HepG2 (cell line): ENCODE measurements around the gene LANCL2. TPM values are rescaled to one million over a fixed set of nuclear protein-coding genes. Genes with fewer than 3 reads are reported as not detected.

Source experiments
- ATAC-seq: fragments of 200-7000 bp; cut with Tn5 transposase; 3 replicates; pipeline ENCODE4 v1.9.1; 2020; ENCODE audit warnings: mild to moderate bottlenecking, moderate library complexity
- BruUV-seq: library from RNA; stranded (reverse); fragments of 400-500 nt; replicated peaks from 2 replicates; lab custom pipeline; 2021; lab: Mats Ljungman, UMichigan
- CTCF ChIA-PET: fragments of 300-600 bp; formaldehyde crosslinking; extraction: SDS; loops from one replicate; lab custom pipeline; 2021; ENCODE audit warnings: low total read pairs, inconsistent platforms, low intra/inter-chr PET ratio; lab: Yijun Ruan, JAX
- POLR2A ChIA-PET: fragments of 350-600 bp; sonication (Branson Sonifier 250); formaldehyde crosslinking; loops from one replicate; lab custom pipeline; 2020; ENCODE audit warnings: antibody characterized with exemption, inconsistent platforms; lab: Yijun Ruan, JAX
- DNase-seq: peaks from one replicate; pipeline ENCODE4 v3.0.0-alpha.2; 2015; ENCODE audit warnings: low spot score
- FAIRE-seq: peaks from 3 replicates; lab custom pipeline; 2011; peaks lifted over from hg19 to GRCh38; lab: Jason Lieb, UNC
- H2AFZ ChIP-seq: one replicate; pipeline ENCODE4 v1.6.1; 2011; ENCODE audit warnings: low read length, inconsistent platforms
- H3K27ac ChIP-seq: fragments of 300-600 bp; 3 replicates; pipeline ENCODE4 v1.8.0; 2011; ENCODE audit warnings: mixed run types, mild to moderate bottlenecking, mixed read lengths, low read length, inconsistent platforms; ENCODE audit not compliant: insufficient read depth; ENCODE audit errors: extremely low read length
- H3K27me3 ChIP-seq, 2 experiments: fragments of 200-600 bp in 1 of 2; 2 replicates in 1 of 2; 3 replicates in 1 of 2; pipeline versions ENCODE4 v1.6.0 to v1.8.0; 2011; ENCODE audit warnings: low read length in 2 of 2, mild to moderate bottlenecking in 2 of 2, moderate library complexity in 2 of 2, inconsistent platforms in 1 of 2; ENCODE audit not compliant: insufficient read depth in 2 of 2, control insufficient read depth in 1 of 2
- H3K36me3 ChIP-seq, 2 experiments: fragments of 200-600 bp in 1 of 2; replicated peaks in 1 of 2; 2 replicates in 1 of 2; 3 replicates in 1 of 2; pipeline versions ENCODE4 v1.5.1 to v1.8.0; 2011; ENCODE audit warnings: low read length in 2 of 2, inconsistent platforms in 1 of 2; ENCODE audit not compliant: insufficient read depth in 2 of 2, control insufficient read depth in 1 of 2
- H3K4me1 ChIP-seq: 2 replicates; pipeline ENCODE4 v1.5.1; 2012; ENCODE audit warnings: low read length, inconsistent platforms; ENCODE audit not compliant: insufficient read depth
- H3K4me2 ChIP-seq: 2 replicates; pipeline ENCODE4 v1.6.0; 2011; ENCODE audit warnings: low read depth, low read length, inconsistent platforms
- H3K4me3 ChIP-seq, 3 experiments: fragments of 200-600 bp in 1 of 3; sonication (generic), shearing (Covaris generic) in 1 of 3; replicated peaks in 1 of 3; 2 replicates each; pipeline ENCODE4 v1.5.1; 2011 to 2016; ENCODE audit warnings: low read length in 3 of 3, inconsistent platforms in 2 of 3, low read depth in 2 of 3, mild to moderate bottlenecking in 2 of 3, control low read depth in 1 of 3, mixed read lengths in 1 of 3; ENCODE audit not compliant: insufficient read depth in 1 of 3
- H3K79me2 ChIP-seq: one replicate; pipeline ENCODE4 v1.6.1; 2011; ENCODE audit warnings: low read length, inconsistent platforms; ENCODE audit not compliant: insufficient read depth
- H3K9ac ChIP-seq: 2 replicates; pipeline ENCODE4 v1.6.0; 2011; ENCODE audit warnings: mild to moderate bottlenecking, low read depth, low read length, inconsistent platforms; ENCODE audit not compliant: insufficient read depth
- H3K9me3 ChIP-seq: 2 replicates; pipeline ENCODE4 v1.5.1; 2012; ENCODE audit warnings: mild to moderate bottlenecking, low read length
- H4K20me1 ChIP-seq: 2 replicates; pipeline ENCODE4 v1.6.0; 2011; ENCODE audit warnings: inconsistent platforms, mild to moderate bottlenecking, low read length, moderate library complexity; ENCODE audit not compliant: insufficient read depth
- GABPA ChIP-seq, 2 experiments: IDR thresholded peaks; 2 replicates each; pipeline ENCODE4 v1.6.1; 2011 to 2016; ENCODE audit warnings: low read depth in 2 of 2, low read length in 1 of 2, missing biosample characterization in 1 of 2, missing genetic modification characterization in 1 of 2
- HDAC1 ChIP-seq: sonication (generic); formaldehyde crosslinking; IDR thresholded peaks from 2 replicates; pipeline ENCODE4 v1.5.1; 2020; ENCODE audit warnings: mild to moderate bottlenecking, missing genetic modification reagents
- HNRNPL ChIP-seq: fragments of 200-400 bp; formaldehyde crosslinking; IDR thresholded peaks from 2 replicates; pipeline ENCODE4 v1.6.1; 2017; ENCODE audit warnings: mild to moderate bottlenecking, low read depth, low read length
- MZF1 ChIP-seq: sonication (generic); formaldehyde crosslinking; IDR thresholded peaks from 2 replicates; pipeline ENCODE4 v1.8.1; 2023; ENCODE audit warnings: mild to moderate bottlenecking, missing genetic modification reagents, borderline replicate concordance
- PTBP1 ChIP-seq: fragments of 200-400 bp; formaldehyde crosslinking; IDR thresholded peaks from 2 replicates; pipeline ENCODE4 v1.6.1; 2018; ENCODE audit warnings: low read length, low read depth; ENCODE audit not compliant: poor library complexity, severe bottlenecking
- SALL2 ChIP-seq: sonication (generic); formaldehyde crosslinking; IDR thresholded peaks from 2 replicates; pipeline ENCODE4 v1.8.1; 2023; ENCODE audit warnings: mild to moderate bottlenecking, missing genetic modification reagents, inconsistent platforms
- ZFYVE20 ChIP-seq: sonication (generic); formaldehyde crosslinking; IDR thresholded peaks from 2 replicates; pipeline ENCODE4 v1.8.0; 2023; ENCODE audit warnings: low read depth, mild to moderate bottlenecking, moderate library complexity, missing genetic modification reagents, borderline replicate concordance
- ZNF256 ChIP-seq: sonication (generic); formaldehyde crosslinking; conservative IDR thresholded peaks from 2 replicates; pipeline ENCODE4 v1.4.0; 2020; ENCODE audit warnings: missing genetic modification reagents
- ZNF724P ChIP-seq: sonication (generic); formaldehyde crosslinking; IDR thresholded peaks from 2 replicates; pipeline ENCODE4 v1.8.0; 2022; ENCODE audit warnings: missing genetic modification reagents, borderline replicate concordance
- WGBS: methylation state at CpG from one replicate; pipeline ENCODE4 v1.1.6; 2017; ENCODE audit warnings: low lambda C conversion rate; 5-methylcytosine and 5-hydroxymethylcytosine counted together
- in situ Hi-C: cut with HindIII; loops from 2 replicates; pipeline ENCODE4 v1.10.0; 2017; ENCODE audit warnings: low pct_unique_long_range_greater_than_20kb; ENCODE audit not compliant: extremely low pct_ligation_motif_present
- intact Hi-C: fragments of 100-400 bp; cut with micrococcal nuclease; formaldehyde crosslinking; loops from one replicate; pipeline ENCODE4 v1.10.0; 2022; ENCODE audit not compliant: unreplicated experiment
- polyA plus RNA-seq, 8 experiments: library from polyadenylated mRNA; depleted of rRNA in 3 of 8; stranded (reverse) in 7 of 8; unstranded in 1 of 8; fragments of >200 nt; fragmentation: Illumina TruSeq in 4 of 8; extraction: Trizol in 4 of 8; gene quantifications; 2 replicates each; pipeline versions ENCODE4 v1.2.1 to v1.2.3, GENCODE V29; 2011 to 2016; ENCODE audit warnings: low read depth in 4 of 8, missing spikeins in 1 of 8, mixed read lengths in 1 of 8; ENCODE audit not compliant: insufficient read depth in 1 of 8
- total RNA-seq, 5 experiments: library from RNA; depleted of rRNA; stranded (reverse); fragments of >200 nt; fragmentation: Illumina TruSeq; extraction: Trizol; gene quantifications; 2 replicates each; pipeline ENCODE4 v1.2.3, GENCODE V29; 2016; ENCODE audit warnings: low read depth in 1 of 5
- TF ChIP-seq, protein P1 (sequence below): sonication (generic); formaldehyde crosslinking; IDR thresholded peaks from 2 replicates; pipeline ENCODE4 v1.4.0; 2020; ENCODE audit warnings: mild to moderate bottlenecking, missing genetic modification reagents
- TF ChIP-seq, protein P2 (sequence below): sonication (generic); formaldehyde crosslinking; IDR thresholded peaks from 2 replicates; pipeline ENCODE4 v1.9.0; 2021; ENCODE audit warnings: mild to moderate bottlenecking, missing genetic modification reagents
- TF ChIP-seq, protein P3 (sequence below): sonication (generic); formaldehyde crosslinking; IDR thresholded peaks from 2 replicates; pipeline ENCODE4 v1.8.0; 2022; ENCODE audit warnings: missing genetic modification reagents, mild to moderate bottlenecking, borderline replicate concordance
- TF ChIP-seq, protein P4 (sequence below): IDR thresholded peaks from 2 replicates; pipeline ENCODE4 v1.6.1; 2016; ENCODE audit warnings: missing compliant biosample characterization, missing genetic modification reagents, borderline replicate concordance
- TF ChIP-seq, protein P5 (sequence below): fragments of 450-650 bp; IDR thresholded peaks from 2 replicates; pipeline ENCODE4 v1.6.1; 2016

Gene LANCL2
- total and polyA plus RNA-seq, 2 of the 13 experiments (the other 11 are each of a cell fraction or from before 2014, with no cell fraction given) = 10.0 to 13.8 TPM

DNA sequence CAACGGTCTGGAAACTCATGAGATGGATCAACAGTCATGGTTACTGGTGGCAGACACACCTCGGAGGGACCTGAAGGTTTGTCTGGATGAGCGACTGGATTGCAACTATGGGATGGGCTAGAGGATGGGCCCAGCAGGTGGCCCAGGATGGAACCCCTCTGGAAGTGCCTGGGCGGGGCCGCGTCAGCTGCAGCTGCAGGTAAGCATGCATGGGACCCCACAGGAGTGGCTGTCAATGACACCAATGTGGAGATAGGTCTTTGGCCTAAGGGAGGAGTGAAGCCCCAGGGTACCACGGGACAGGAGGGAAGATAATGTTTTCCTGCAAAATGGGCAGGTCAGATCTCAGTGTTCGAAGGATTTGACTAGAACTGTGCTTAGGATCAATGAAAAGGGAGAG is 103.4 kb downstream of the LANCL2 start:
- Histone ChIP-seq H3K9me3 (no peaks in the 10 kb centered on the region), H3K4me3 (no peak overlapping the region), H3K9ac (no peak overlapping the region), H2AFZ (no peak overlapping the region), H3K27ac (no peak overlapping the region), H3K79me2 (no peaks in the 10 kb centered on the region), H4K20me1 (no peaks in the 10 kb centered on the region), H3K36me3 (peaks cover 7 to 17% of the 10 kb centered on the region in 2 experiments; a peak in 3 of 5 replicates), H3K27me3 (no peaks in the 10 kb centered on the region), H3K4me2 (no peak overlapping the region), H3K4me1 (peaks cover 13% of the 10 kb centered on the region)
- intact Hi-C loops (no loop called here), in situ Hi-C loops (no loop called here)
- DNase-seq (no peak), ATAC-seq (no peak), FAIRE-seq (no peak)
- 97% methylated on average over 8 of the region's 8 CpGs for WGBS
- BruUV-seq = no TSS peak
- CTCF ChIA-PET = no interaction called here
- POLR2A ChIA-PET = no interaction called here
- TF ChIP-seq SALL2 (CRISPR knock-in tag) (no peak), GABPA (IDR thresholded peaks at IDR 0.05; ENCODE audit: low read depth, low read length) (no peak), GABPA (CRISPR knock-in tag; IDR thresholded peaks at IDR 0.05; ENCODE audit: low read depth) (no peak), HNRNPL (no peak), ZNF256 (CRISPR knock-in tag) (no peak), ZFYVE20 (CRISPR knock-in tag) (no peak), PTBP1 (no peak), HDAC1 (CRISPR knock-in tag) (no peak), MZF1 (CRISPR knock-in tag) (no peak), ZNF724P (CRISPR knock-in tag) (no peak)
- TF ChIP-seq, protein P1, sequence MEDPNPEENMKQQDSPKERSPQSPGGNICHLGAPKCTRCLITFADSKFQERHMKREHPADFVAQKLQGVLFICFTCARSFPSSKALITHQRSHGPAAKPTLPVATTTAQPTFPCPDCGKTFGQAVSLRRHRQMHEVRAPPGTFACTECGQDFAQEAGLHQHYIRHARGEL = no peak
- TF ChIP-seq, protein P2, sequence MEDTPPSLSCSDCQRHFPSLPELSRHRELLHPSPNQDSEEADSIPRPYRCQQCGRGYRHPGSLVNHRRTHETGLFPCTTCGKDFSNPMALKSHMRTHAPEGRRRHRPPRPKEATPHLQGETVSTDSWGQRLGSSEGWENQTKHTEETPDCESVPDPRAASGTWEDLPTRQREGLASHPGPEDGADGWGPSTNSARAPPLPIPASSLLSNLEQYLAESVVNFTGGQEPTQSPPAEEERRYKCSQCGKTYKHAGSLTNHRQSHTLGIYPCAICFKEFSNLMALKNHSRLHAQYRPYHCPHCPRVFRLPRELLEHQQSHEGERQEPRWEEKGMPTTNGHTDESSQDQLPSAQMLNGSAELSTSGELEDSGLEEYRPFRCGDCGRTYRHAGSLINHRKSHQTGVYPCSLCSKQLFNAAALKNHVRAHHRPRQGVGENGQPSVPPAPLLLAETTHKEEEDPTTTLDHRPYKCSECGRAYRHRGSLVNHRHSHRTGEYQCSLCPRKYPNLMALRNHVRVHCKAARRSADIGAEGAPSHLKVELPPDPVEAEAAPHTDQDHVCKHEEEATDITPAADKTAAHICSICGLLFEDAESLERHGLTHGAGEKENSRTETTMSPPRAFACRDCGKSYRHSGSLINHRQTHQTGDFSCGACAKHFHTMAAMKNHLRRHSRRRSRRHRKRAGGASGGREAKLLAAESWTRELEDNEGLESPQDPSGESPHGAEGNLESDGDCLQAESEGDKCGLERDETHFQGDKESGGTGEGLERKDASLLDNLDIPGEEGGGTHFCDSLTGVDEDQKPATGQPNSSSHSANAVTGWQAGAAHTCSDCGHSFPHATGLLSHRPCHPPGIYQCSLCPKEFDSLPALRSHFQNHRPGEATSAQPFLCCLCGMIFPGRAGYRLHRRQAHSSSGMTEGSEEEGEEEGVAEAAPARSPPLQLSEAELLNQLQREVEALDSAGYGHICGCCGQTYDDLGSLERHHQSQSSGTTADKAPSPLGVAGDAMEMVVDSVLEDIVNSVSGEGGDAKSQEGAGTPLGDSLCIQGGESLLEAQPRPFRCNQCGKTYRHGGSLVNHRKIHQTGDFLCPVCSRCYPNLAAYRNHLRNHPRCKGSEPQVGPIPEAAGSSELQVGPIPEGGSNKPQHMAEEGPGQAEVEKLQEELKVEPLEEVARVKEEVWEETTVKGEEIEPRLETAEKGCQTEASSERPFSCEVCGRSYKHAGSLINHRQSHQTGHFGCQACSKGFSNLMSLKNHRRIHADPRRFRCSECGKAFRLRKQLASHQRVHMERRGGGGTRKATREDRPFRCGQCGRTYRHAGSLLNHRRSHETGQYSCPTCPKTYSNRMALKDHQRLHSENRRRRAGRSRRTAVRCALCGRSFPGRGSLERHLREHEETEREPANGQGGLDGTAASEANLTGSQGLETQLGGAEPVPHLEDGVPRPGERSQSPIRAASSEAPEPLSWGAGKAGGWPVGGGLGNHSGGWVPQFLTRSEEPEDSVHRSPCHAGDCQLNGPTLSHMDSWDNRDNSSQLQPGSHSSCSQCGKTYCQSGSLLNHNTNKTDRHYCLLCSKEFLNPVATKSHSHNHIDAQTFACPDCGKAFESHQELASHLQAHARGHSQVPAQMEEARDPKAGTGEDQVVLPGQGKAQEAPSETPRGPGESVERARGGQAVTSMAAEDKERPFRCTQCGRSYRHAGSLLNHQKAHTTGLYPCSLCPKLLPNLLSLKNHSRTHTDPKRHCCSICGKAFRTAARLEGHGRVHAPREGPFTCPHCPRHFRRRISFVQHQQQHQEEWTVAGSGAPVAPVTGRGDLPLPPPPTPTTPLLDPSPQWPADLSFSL (CRISPR knock-in tag) = no peak
- TF ChIP-seq, protein P3, sequence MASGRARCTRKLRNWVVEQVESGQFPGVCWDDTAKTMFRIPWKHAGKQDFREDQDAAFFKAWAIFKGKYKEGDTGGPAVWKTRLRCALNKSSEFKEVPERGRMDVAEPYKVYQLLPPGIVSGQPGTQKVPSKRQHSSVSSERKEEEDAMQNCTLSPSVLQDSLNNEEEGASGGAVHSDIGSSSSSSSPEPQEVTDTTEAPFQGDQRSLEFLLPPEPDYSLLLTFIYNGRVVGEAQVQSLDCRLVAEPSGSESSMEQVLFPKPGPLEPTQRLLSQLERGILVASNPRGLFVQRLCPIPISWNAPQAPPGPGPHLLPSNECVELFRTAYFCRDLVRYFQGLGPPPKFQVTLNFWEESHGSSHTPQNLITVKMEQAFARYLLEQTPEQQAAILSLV (CRISPR knock-in tag) = no peak
- TF ChIP-seq, protein P4, sequence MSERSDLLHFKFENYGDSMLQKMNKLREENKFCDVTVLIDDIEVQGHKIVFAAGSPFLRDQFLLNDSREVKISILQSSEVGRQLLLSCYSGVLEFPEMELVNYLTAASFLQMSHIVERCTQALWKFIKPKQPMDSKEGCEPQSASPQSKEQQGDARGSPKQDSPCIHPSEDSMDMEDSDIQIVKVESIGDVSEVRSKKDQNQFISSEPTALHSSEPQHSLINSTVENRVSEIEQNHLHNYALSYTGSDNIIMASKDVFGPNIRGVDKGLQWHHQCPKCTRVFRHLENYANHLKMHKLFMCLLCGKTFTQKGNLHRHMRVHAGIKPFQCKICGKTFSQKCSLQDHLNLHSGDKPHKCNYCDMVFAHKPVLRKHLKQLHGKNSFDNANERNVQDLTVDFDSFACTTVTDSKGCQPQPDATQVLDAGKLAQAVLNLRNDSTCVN (CRISPR knock-in tag) = no peak
- TF ChIP-seq, protein P5, sequence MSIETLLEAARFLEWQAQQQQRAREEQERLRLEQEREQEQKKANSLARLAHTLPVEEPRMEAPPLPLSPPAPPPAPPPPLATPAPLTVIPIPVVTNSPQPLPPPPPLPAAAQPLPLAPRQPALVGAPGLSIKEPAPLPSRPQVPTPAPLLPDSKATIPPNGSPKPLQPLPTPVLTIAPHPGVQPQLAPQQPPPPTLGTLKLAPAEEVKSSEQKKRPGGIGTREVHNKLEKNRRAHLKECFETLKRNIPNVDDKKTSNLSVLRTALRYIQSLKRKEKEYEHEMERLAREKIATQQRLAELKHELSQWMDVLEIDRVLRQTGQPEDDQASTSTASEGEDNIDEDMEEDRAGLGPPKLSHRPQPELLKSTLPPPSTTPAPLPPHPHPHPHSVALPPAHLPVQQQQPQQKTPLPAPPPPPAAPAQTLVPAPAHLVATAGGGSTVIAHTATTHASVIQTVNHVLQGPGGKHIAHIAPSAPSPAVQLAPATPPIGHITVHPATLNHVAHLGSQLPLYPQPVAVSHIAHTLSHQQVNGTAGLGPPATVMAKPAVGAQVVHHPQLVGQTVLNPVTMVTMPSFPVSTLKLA = no peak
